GM08714 (cell line): ENCODE measurements around the gene ITK.
A peak's percentile ranks its signal among the peaks of the same experiment; 100 is the strongest.
"Not testable (repeated sequence)": the region's sequence is repeated elsewhere in the genome, so short reads cannot be mapped to it uniquely, and the experiment has no call there.

Experiments used
- H3K4me3 ChIP-seq: fragments of 200-500 bp; sonication (Bioruptor generic); 2 replicates; pipeline ENCODE4 v1.5.1; 2014; ENCODE audit warnings: mild to moderate bottlenecking, low read length, inconsistent platforms
- ZNF274 ChIP-seq: IDR thresholded peaks from 2 replicates; pipeline ENCODE4 v1.6.1; 2012; ENCODE audit warnings: mild to moderate bottlenecking, low read depth, low read length

Gene ITK

GRCh38 chr5:157161996-157162395, 18.6 kb upstream of the ITK start:
- TF ChIP-seq ZNF274 = no peak
- no peak overlapping the region for H3K4me3 ChIP-seq

GRCh38 chr5:157162919-157163510, 17.6 kb upstream of the ITK start:
- no peak for TF ChIP-seq ZNF274
- no peak overlapping the region for H3K4me3 ChIP-seq

GRCh38 chr5:157164521-157164920, 16.1 kb upstream of the ITK start:
- no peak overlapping the region for H3K4me3 ChIP-seq
- TF ChIP-seq ZNF274 = no peak

GRCh38 chr5:157165261-157165660, 15.4 kb upstream of the ITK start:
- TF ChIP-seq ZNF274 = no peak
- H3K4me3 ChIP-seq = no peak overlapping the region

GRCh38 chr5:157165668-157166067, 15.0 kb upstream of the ITK start:
- TF ChIP-seq ZNF274 = no peak
- H3K4me3 ChIP-seq = no peak overlapping the region

GRCh38 chr5:157166214-157167213, 14.1 kb upstream of the ITK start, which contains the start of gene GARIN3:
TSS of gene GARIN3 (minus strand) at chr5:157166264. CDS start at chr5:157166168, 96 bp downstream.
- no peak within 1 kb of the TSS for H3K4me3 ChIP-seq
- no peak for TF ChIP-seq ZNF274

- TF ChIP-seq ZNF274 = no peak
- no peak overlapping the region for H3K4me3 ChIP-seq
These were observed 13.4 kb upstream of the ITK start for GRCh38 chr5:157167214-157167621.

GRCh38 chr5:157168286-157168685, 12.4 kb upstream of the ITK start:
- no peak overlapping the region for H3K4me3 ChIP-seq
- no peak for TF ChIP-seq ZNF274

- H3K4me3 ChIP-seq = peak overlapping the region; percentile 50; the same call in 1 of the 2 replicates
- TF ChIP-seq ZNF274 = no peak
These were observed 8.2 kb upstream of the ITK start for GRCh38 chr5:157172403-157172802.

GRCh38 chr5:157175071-157175612, 5.5 kb upstream of the ITK start:
- no peak overlapping the region for H3K4me3 ChIP-seq
- TF ChIP-seq ZNF274 = no peak

- H3K4me3 ChIP-seq = no peak overlapping the region
- TF ChIP-seq ZNF274 = no peak
These were observed 2.7 kb upstream of the ITK start for GRCh38 chr5:157177953-157178352.

- TF ChIP-seq ZNF274 = no peak
- H3K4me3 ChIP-seq = no peak overlapping the region
These were observed 1.7 kb upstream of the ITK start for GRCh38 chr5:157178966-157179365.

- no peak overlapping the region for H3K4me3 ChIP-seq
- TF ChIP-seq ZNF274 = no peak
These were observed 1.6 kb downstream of the ITK start for GRCh38 chr5:157182143-157182757.

- TF ChIP-seq ZNF274 = no peak
- H3K4me3 ChIP-seq = no peak overlapping the region
These were observed 3.6 kb downstream of the ITK start for GRCh38 chr5:157184117-157184670.

- not testable (repeated sequence) for H3K4me3 ChIP-seq
These were observed 4.5 kb downstream of the ITK start for GRCh38 chr5:157185122-157185521.
